ENCODE measurements around the gene PRKCE.

Gene PRKCE

GRCh38 chr2:45941531-45942236 lies 290.2 kb downstream of the PRKCE start:
- DNase-seq (ENCODE audit: low read depth), result no peak

- no peak for DNase-seq (ENCODE audit: low read depth)
These were observed 290.8 kb downstream of the PRKCE start for GRCh38 chr2:45942237-45942738.

- no peak for DNase-seq (ENCODE audit: low read depth)
These were observed 292.0 kb downstream of the PRKCE start for GRCh38 chr2:45943219-45944044.

GRCh38 chr2:45944074-45944473 lies 292.6 kb downstream of the PRKCE start:
- DNase-seq (ENCODE audit: low read depth), result no peak

DNA sequence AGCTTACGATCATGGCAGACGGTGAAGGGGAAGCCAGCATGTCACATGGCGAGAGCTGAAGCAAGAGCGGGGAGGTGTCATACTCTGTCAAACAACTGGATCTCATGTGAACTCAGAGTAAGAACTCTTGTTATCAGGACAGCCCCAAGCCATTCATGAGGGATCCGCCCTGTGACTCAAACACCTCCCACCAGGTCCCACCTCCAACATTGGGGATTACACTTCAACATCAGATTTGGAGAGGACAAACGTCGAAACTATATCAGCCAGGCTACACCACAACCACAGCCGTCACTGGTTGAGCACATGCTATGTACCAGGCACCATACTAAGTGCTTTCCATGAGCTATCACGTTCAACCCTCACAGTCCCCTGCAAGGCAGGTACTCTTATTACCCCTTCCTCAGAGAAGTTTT lies 293.8 kb downstream of the PRKCE start:
- no peak for DNase-seq (ENCODE audit: low read depth)

- DNase-seq (ENCODE audit: low read depth), result no peak
These were observed 294.5 kb downstream of the PRKCE start for GRCh38 chr2:45946023-45946422.

GRCh38 chr2:45950606-45951005 lies 299.1 kb downstream of the PRKCE start:
- DNase-seq (ENCODE audit: low read depth), result no peak

- DNase-seq (ENCODE audit: low read depth), result no peak
These were observed 299.7 kb downstream of the PRKCE start for GRCh38 chr2:45951025-45951727.

DNA sequence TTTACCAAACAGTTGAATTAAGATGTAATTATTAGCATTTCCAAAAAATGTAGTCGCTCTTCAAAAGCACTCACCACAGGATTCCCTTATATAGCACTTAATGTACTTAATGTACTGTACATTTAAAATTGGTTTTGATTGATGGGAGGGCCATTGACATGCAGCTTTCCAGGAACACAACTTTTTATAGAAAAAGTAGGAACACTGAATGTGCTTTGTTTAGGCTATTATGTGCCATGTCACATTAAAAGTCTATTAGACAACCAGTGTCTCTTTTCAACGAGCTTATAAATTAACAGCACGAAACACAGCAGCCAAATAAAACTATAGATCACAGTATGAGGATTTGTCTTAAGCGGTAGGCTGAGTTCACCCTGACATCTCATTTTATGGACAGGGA lies 301.1 kb downstream of the PRKCE start:
- DNase-seq (ENCODE audit: low read depth), result no peak

DNA sequence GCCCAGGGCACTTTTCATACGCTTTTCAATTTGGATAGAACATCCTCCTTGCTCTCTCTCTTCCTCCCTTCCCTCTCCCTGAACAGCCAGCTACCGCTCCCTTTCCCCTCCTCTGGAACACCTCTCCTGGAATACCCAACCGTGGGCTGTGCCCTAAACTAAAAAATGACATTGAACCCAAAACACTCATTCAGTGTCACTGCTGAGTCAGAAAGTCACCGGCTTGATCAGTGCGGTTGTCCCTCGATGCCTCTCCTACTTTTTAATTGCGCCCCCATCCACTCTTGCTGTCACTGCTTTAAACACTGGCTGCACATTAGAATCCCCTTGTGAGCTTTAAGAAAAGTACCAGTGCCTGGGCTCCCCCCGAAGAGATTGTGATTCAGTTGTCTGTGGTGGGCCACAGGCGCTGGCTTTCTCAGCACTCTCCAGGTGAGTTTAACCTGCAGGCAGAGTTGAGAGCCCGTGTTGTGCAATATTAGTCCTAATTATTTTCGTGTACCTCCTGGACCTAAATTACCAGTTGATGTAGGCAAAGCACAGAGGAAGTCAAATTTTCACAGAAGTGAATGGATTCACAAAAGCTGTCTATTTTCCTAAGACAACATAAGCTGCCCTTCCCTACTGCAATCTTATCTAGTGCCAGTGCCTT lies 302.0 kb downstream of the PRKCE start:
- DNase-seq (ENCODE audit: low read depth), result no peak

DNA sequence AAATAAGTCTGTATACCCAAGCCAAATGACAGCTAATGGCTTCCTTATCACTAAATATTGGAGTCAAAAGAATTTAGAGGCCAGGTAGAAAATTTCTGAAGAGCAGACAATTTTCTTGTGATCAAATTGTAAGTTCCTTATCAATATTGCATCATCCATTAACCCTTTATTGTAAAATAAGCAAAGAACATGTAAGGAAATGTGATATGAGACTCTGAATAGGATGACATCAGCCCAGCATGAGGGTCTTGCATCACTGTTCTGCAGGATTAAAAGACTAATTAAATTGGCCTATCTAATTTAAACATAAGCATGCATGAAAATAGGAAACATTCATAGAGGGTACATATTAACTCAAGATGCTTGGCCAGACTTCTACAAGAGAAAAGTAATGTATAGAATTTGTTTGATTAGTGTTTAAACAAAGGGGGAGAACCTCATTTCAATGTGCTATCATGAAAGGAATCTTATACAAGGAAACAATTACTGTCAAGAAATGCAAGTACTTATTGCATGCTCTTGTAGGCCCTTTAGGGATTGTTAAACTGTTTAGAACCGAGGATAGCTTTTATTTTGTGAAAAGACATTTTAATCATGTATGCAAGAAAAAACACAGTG lies 302.9 kb downstream of the PRKCE start:
- DNase-seq (ENCODE audit: low read depth), result no peak

DNA sequence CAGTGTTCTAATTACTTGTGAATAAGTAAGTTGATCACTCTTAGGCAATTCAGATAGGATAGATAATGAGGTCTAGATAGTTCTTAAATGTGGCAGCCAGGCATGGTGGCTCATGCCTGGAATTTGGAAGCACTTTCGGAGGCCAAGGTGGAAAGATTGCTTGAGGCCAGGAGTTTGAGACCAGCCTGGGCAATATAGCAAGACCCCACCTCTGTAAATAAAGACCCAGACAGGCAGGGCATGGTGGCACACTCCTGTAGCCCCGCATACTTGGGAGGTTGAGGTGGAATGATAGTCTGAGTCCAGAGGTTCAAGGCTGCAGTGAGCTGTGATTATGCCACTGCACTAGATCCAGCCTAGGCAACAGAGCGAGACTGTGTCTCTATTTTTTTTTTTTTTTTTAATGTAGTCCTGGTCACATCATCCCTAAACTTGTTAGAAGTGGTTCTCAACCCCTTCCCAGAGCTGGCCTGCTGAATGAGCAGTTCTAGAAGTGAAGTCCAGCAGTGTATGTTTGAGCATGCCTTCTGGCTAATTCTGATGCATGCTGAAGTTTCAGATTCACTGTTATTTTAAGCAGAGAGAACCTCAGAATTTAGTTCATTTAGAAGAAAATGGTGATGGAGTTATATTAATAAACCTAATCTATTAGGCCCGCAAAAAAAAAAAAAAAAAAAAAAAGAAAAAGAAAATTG lies 306.2 kb downstream of the PRKCE start:
- DNase-seq (ENCODE audit: low read depth), result no peak

DNA sequence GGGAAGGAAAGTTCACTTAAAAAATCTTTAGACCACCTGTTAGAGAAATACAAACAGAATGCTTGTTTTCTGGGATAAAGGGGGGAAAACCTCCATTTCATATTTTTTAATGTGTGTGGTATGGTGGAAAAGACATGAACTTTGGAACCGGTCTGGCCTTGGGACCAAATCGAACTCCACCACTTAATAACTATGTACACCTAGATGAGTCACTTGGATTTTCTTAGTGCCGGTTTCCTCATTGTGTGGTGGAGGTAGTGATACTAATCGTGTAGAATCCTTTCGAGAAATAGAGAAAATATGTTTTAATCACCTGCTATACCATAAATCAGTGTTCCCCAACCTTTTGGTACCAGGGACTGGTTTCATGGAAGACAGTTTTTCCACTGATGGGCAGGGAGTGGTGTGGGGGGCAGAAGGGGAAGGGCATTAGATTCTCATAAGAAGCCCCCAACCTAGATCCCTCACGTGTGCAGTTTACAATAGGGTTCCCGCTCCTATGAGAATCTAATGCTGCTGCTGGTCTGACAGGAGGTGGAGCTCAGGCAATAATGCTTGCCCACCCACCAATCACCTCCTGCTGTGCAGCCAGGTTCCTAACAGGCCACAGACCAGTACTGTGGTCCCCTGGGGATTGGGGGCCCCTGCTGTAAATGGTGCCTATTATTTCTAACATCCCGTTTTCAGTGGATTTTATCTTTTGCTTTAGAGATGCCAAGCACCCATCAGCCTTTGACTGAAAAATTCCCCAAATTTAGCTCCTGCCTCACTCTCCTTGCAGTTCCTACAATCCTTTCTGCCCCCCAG lies 308.8 kb downstream of the PRKCE start:
- DNase-seq (ENCODE audit: low read depth), result no peak

GRCh38 chr2:45962177-45962921 lies 310.9 kb downstream of the PRKCE start:
- no peak for DNase-seq (ENCODE audit: low read depth)

GRCh38 chr2:45963816-45964215 lies 312.3 kb downstream of the PRKCE start:
- DNase-seq (ENCODE audit: low read depth), result no peak

DNA sequence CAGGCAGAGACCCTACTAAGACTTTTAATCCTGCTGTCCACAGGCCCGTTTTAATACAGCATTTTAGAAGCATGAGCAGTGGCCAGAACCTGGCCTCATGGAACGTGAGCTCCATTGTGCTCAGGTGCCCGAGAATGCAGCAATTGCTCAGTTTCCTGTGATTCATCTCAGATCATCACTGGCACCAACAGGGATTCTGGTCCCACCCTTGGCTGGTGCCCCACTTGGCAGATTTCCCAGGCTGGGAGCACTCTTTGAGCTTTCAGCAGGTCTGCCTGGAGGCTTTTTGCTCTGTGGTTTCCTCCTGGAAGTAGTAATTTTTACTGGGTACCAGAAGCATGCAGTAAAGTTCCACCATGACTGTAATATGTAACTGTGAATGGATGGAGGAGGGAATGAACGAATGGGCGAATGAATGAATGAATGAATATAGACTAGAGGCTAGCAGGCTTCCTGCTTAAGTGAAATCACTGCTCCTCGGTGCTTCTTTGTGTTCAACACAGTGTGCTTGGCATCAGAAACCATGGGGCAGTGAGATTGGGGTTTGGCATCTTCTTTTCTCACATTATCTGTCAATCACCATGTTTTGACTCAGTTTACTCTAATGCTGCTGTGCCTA lies 312.9 kb downstream of the PRKCE start:
- DNase-seq (ENCODE audit: low read depth), result no peak

DNA sequence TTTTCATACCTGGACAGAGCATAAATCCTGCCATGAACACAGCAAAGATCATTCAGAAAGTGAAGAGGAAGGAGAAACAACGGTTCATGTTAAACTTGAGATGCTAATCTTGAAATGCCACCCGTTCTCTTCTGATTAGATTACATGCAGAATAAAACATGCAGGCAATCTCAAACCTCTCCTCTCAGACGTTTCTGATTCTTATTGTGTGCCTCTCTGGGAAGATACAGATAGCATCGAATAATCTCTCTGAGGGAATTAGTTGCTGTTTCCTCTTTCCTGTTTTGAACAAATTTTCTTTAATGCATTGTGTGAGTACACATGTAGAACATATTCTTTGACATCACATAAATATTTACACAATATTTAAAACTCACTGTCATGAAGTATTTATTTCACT lies 313.4 kb downstream of the PRKCE start:
- no peak for DNase-seq (ENCODE audit: low read depth)

DNA sequence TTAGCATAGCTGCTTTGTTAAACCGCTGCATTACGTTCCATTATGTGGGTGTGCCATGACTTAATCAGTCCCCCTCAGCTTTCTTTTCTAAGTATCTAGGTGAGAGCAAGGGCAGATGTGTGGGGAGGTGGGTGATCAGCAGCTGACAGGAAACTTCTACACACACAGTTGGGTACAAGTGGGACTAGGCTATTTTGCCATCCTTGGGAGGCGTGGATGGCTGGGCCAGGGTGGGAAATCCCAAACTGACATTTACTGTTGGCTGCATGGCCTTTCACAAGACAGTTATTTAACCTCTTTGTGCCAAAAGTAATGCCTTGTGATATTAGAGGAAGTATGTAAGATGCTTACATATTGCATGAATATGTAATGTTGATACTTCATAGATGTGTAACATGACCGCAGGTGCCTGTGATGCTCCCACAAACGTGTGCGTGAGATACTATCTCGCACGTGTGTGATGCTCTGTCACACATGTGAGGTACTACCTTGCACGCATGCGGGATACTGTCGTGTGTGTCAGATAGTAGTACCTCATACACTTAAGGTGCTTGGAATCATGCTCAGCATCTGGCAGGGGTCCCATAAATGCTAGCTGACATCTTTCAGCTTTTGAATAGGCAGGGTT lies 314.5 kb downstream of the PRKCE start:
- no peak for DNase-seq (ENCODE audit: low read depth)
